Neutrophil (primary cell): ENCODE measurements around the gene LAMA4.

ENCODE experiments used
- H3K27ac ChIP-seq: fragments of 200-600 bp; sonication (generic); 2 replicates; pipeline ENCODE4 v1.5.1; 2016; ENCODE audit warnings: mild to moderate bottlenecking, moderate library complexity
- H3K27me3 ChIP-seq: fragments of 200-600 bp; sonication (generic); 2 replicates; pipeline ENCODE4 v1.6.0; 2016; ENCODE audit warnings: mild to moderate bottlenecking
- H3K36me3 ChIP-seq: fragments of 200-600 bp; sonication (generic); 2 replicates; pipeline ENCODE4 v1.5.1; 2017
- H3K4me1 ChIP-seq, 2 experiments: fragments of 200-600 bp in 1 of 2; sonication (generic) in 1 of 2; 1 replicate in 1 of 2; 2 replicates in 1 of 2; pipeline versions ENCODE4 v1.5.1 to v1.6.1; 2013 to 2016; ENCODE audit warnings: low read depth in 1 of 2, low read length in 1 of 2, mild to moderate bottlenecking in 1 of 2, moderate library complexity in 1 of 2; ENCODE audit not compliant: control insufficient read depth in 1 of 2, insufficient read depth in 1 of 2
- H3K4me3 ChIP-seq, 2 experiments: fragments of 200-600 bp in 1 of 2; sonication (generic) in 1 of 2; 1 replicate in 1 of 2; 2 replicates in 1 of 2; pipeline ENCODE4 v1.5.1; 2013 to 2016; ENCODE audit warnings: low read depth in 1 of 2, low read length in 1 of 2, mild to moderate bottlenecking in 1 of 2, moderate library complexity in 1 of 2
- H3K9me3 ChIP-seq: fragments of 200-600 bp; sonication (generic); 2 replicates; pipeline ENCODE4 v1.5.1; 2016
- TF ChIP-seq, protein P1 (sequence below): fragments of 200-600 bp; sonication (generic); IDR thresholded peaks from 2 replicates; pipeline ENCODE4 v1.5.1; 2016; ENCODE audit warnings: antibody characterized with exemption

Gene LAMA4

GRCh38 chr6:112181130-112181529 is 73.2 kb downstream of the LAMA4 start:
- Histone ChIP-seq H3K27ac (no peak overlapping the region), H3K9me3 (no peaks in the 10 kb centered on the region), H3K27me3 (peaks cover 36% of the 10 kb centered on the region), H3K36me3 (no peaks in the 10 kb centered on the region), H3K4me3 (no peak overlapping the region), H3K4me1 (no peaks in the 10 kb centered on the region)
- TF ChIP-seq, protein P1, sequence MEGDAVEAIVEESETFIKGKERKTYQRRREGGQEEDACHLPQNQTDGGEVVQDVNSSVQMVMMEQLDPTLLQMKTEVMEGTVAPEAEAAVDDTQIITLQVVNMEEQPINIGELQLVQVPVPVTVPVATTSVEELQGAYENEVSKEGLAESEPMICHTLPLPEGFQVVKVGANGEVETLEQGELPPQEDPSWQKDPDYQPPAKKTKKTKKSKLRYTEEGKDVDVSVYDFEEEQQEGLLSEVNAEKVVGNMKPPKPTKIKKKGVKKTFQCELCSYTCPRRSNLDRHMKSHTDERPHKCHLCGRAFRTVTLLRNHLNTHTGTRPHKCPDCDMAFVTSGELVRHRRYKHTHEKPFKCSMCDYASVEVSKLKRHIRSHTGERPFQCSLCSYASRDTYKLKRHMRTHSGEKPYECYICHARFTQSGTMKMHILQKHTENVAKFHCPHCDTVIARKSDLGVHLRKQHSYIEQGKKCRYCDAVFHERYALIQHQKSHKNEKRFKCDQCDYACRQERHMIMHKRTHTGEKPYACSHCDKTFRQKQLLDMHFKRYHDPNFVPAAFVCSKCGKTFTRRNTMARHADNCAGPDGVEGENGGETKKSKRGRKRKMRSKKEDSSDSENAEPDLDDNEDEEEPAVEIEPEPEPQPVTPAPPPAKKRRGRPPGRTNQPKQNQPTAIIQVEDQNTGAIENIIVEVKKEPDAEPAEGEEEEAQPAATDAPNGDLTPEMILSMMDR: no peak

DNA sequence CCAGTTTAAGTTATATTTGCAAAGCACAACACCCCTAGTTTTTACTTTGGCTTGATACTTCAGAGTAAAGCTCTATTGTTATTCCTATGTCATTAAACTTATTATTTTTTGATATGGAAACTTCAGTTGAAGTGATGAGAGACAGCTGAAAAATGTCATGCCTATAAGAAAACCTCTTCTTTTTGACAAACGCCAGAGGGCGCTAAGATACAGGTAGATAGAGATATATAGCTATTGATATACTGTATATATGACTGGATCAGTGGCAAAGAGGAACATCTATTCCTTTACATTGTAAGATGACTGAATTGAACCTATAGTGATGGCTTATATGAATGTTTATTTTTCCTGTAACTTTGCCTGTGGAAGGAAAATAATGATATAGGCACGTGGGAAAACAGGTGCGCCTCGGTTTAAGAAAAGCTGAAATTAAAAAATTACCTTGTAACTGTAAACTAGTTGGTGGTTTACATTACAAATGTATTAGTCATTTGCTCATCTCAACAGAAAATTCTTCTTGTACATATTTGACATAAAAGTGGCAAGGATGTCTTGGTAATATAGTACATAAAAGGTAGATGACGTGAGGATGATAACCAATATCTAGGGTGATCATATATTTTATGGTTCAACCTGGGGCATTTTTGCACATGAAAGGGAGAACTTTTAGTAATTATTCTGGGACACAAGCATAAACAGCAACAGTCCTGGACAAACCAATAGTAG is 74.1 kb downstream of the LAMA4 start:
- Histone ChIP-seq H3K27me3 (peaks cover 36% of the 10 kb centered on the region), H3K36me3 (no peaks in the 10 kb centered on the region), H3K4me1 (no peaks in the 10 kb centered on the region), H3K9me3 (no peaks in the 10 kb centered on the region), H3K27ac (no peak overlapping the region), H3K4me3 (no peak overlapping the region)
- TF ChIP-seq, protein P1: peak; percentile 18

GRCh38 chr6:112179631-112180030 is 74.7 kb downstream of the LAMA4 start:
- Histone ChIP-seq H3K36me3 (no peaks in the 10 kb centered on the region), H3K4me3 (no peak overlapping the region), H3K27ac (no peak overlapping the region), H3K9me3 (no peaks in the 10 kb centered on the region), H3K4me1 (no peaks in the 10 kb centered on the region), H3K27me3 (peaks cover 31% of the 10 kb centered on the region)
- TF ChIP-seq, protein P1: no peak

- Histone ChIP-seq H3K27me3 (peaks cover 31% of the 10 kb centered on the region), H3K4me3 (no peak overlapping the region), H3K27ac (no peak overlapping the region), H3K36me3 (no peaks in the 10 kb centered on the region), H3K9me3 (no peaks in the 10 kb centered on the region), H3K4me1 (no peaks in the 10 kb centered on the region)
- TF ChIP-seq, protein P1: no peak
Measured at GRCh38 chr6:112178846-112179245, 75.5 kb downstream of the LAMA4 start.

DNA sequence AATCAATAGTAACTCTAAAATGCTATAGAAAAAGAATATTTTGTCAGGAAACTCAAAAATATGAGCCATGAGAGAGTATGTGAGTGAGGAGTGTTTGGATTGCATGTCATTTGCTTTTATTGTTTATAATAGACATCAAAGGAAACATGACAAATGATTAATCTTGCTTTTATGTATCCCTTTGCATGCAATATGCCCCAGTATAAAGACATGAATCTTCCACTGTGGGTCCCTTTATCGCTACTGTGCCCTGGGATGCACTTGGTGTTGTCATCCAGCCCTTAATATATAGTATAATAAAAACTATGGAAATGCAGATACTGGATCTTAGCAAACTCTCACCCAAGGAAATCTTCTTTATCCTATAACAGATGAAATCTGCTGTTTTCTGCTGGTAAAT is 77.3 kb downstream of the LAMA4 start:
- TF ChIP-seq, protein P1: no peak
- Histone ChIP-seq H3K9me3 (no peaks in the 10 kb centered on the region), H3K4me3 (no peak overlapping the region), H3K27ac (no peak overlapping the region), H3K27me3 (peaks cover 24% of the 10 kb centered on the region), H3K36me3 (no peaks in the 10 kb centered on the region), H3K4me1 (no peaks in the 10 kb centered on the region)
